ENCODE data around the gene CYB5A.
"Not testable (repeated sequence)": the region's sequence is repeated elsewhere in the genome, so short reads cannot be mapped to it uniquely, and the experiment has no call there.

Gene CYB5A, protein sequence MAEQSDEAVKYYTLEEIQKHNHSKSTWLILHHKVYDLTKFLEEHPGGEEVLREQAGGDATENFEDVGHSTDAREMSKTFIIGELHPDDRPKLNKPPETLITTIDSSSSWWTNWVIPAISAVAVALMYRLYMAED

DNA sequence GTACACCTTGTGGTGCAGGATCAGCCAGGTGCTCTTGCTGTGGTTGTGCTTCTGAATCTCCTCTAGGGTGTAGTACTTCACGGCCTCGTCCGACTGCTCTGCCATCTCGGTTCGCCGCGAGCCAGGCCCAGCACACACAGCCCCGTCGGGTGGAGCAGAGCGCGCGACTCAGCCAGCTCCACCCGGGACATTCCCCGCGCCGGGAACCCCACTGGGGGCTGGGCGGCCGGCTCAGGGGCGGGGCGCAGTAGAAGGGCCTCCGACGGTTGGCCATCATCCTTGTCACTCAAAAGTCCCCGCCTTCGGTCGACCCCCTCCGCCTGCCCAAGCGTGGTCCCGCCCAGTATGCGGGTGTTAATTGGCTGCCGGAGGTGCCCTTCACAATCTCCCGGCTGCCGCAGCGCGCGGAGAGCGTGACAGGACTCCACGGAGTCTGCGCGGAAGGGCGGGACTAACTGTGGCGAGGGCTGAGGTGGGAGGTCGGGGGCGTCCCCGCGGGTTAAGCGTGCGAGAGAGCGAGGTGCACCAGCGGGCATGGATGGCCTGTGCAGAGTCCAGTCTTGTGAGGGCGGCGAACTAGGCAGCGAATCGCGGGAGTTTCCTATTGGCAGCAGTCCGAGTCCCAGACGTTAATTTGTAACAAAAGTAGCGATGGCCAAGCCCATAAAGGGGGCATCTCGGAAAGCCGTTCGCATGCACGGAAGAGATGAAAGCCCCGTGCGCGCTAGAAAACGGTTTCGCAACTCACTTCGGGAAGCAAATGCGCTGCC, at the start of gene CYB5A:
CYB5A (minus strand) TSS at position 193 of the 770 bp plus-strand sequence; CDS start at position 105, 88 bp downstream.
- peak; percentile 99 for DNase-seq

DNA sequence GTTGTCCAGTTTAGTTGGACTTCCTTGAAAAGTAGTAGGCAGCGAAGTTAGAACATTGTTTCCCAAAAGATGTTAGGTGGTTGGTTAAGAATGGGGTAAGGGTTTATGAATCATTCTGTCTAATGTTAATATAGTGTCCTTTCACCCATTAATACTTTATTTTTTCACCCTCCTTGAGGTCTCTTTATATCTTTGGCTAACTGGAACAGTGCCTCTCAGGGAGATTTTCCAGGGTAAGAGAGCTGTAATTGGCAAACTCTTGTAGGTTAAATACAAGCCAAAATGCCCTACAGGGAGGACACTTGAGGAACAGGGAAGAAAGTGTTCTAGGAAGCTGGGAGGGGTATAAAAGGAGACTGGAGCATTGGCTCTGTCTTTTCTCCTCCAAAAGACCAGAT, 46.1 kb upstream of the CYB5A start:
- no peak for DNase-seq

DNA sequence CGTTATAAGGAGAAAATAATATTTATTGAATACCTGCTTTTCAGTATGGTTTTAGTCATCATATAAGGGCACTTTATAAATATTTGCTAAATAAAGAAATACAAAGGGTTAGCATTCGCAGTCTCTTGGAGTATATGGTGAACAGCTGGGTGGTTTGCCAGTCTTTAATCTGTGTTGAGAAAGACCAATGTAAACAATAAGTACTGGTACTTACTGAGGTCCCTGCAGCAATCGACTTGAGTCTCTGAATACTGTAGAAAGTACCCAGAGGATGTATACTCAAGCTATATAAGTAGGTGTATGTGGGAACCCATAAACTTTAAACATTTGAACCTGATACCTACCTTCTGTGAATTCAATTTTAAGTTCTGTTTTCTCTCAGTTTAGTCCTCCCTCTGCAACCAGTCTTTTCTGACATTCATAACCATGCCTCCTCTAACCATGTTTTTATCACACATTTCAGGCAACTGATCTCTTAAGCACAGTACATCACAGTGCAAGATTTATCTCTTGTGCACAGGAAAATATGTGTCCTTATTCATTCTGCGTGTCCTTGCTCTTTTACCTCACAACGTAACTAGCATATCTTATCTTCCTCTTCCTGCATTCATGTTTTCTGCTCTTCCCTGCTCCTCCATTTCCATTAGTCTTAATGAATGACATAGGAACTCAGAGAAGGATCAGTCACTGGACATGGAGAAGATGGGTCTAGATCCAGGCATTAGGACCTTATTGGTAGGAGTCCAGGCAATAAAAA, 45.6 kb upstream of the CYB5A start:
- no peak for DNase-seq

DNA sequence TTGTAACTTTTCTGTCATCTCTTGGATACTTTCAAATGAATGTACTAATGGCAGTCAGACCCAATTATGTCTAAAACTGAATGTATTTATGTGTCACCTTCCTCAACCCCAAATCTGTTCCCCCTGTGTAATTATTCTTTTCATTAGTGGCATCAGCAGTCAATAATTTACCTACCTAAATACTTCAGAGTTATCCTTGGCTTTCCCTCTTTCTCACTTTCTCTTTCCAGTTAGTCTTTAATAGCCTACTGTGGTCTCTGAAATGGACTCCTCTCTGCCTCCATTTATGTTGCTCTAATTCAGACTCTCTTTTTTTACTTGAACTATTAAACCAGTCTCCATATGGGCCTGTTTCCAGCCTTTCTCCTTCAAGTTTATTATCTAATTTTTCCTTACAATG, 44.9 kb upstream of the CYB5A start:
- DNase-seq = no peak

DNA sequence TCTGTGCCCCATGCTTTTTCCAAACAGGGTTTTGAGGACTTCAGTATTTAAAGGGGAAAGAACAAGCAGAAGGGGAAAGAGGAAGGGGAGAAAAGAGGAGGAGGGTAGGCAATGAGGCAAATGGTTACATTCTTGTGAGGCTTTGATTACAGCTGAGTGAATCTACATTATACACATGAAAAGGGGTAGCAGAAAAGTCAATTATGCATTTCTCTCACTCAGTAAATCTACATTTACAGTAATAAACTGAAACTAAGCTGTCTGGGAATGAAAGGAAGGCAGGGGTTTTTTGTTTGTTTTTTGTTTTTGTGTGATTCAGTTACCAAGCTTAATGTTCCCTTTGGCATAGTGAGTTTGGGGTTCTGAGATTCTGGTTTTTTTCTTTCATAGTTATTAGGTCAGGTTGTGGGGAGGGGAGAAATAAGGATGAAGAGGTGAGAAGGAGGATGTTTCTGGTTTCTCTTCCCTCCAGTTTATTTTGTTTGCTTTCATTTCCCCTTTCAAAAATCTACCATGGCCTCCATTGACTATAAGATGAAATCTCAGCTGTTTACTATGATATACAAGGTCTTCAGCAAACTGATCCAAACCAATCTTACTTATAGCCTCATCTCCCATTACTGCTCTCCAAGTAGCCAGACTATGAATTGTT, 42.6 kb upstream of the CYB5A start:
- no peak for DNase-seq

DNA sequence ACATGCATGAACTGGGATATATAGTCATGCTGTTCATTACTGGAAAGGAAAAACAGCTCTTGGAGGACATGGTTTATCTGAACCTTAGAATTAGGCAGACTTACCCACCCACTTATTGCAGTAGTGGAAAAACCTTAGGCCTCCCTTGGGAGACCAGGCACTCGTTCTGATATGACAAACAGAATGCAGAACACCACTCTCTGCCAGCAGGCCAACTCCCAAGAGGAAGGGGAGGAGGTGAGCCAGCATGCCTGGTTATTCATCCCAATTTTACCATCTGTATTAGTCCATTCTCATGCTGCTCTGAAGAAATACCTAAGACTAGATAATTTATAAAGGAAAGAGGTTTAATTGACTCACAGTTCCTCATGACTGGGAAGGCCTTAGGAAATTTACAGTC, 41.3 kb upstream of the CYB5A start:
- DNase-seq = no peak

DNA sequence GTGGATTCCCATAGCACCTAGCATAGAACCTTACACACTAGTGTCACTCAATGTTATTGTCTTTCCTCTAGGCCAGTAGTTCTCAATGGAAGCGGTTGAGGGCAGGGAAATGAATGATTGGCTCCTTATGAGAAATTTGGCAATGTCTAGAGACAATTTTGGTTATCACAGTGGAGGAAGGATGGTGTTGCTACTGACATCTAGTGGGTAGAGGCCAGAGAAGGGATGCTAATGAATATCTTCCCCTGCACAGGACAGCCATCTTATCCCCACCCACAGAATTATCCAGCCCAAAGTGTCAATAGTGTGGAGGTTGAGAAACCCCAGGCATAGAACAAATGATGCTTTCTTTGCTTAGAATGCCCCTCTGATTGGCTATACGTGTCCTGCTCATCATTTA, 39.6 kb upstream of the CYB5A start:
- DNase-seq = peak; percentile 34

DNA sequence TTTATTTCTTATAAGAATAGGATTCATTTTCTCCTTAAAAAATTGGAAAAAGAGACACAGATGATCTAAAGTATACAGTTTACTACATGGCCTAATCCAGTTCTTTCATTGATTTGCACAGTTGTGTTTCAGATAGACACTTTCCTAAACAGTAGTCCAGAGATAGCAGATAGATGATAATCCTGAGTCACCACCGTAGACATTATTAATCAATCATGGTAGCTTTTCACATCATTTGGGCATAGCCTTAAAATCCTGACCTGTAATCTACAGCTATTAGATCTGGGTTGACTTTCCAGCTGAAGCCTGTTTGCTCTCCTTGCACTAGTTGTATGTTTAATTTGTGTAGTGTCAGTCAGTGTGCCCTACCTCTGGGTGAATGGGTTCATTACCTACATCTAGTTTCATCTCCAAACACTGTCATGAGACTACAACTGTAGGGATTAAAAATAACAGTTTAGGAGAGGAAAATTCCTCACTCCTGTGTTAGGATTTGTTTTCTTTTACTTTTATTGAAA, 38.0 kb upstream of the CYB5A start:
- DNase-seq = no peak

DNA sequence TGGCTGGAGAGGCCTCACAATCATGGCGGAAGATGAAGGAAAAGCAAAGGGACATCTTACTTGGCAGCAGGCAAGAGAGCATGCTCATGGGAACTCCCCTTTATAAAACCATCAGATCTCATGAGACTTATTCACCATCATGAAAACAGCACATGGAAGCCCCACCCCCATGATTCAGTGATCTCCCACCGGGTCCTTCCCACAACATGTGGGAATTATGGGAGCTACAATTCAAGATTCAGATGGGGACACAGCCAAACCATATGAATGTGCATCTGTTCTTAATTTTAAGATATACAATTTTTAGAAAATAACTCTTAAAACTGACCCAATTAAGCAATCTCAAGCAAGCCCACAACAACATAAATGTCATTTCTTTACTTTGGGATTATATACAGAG, 36.4 kb upstream of the CYB5A start:
- no peak for DNase-seq

DNA sequence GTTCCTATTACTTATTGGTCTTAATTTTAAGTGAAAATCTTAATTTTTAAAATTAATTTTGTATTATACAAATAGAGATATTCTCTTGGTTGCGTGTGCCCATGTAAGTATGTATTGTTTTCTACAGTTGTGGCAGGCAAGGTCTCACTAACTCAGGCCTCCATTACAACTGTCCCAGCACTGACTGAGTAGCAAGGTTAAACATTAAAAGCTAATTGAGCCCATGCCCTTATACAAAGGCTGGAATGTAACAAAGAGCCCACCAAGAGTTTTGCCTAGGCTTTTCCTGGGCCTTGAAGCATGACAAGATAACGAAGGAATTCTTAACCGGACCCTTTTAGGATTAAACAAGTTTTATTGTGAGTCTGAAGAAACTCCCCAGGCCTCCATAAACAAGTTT, 35.0 kb upstream of the CYB5A start:
- DNase-seq = not testable (repeated sequence)

DNA sequence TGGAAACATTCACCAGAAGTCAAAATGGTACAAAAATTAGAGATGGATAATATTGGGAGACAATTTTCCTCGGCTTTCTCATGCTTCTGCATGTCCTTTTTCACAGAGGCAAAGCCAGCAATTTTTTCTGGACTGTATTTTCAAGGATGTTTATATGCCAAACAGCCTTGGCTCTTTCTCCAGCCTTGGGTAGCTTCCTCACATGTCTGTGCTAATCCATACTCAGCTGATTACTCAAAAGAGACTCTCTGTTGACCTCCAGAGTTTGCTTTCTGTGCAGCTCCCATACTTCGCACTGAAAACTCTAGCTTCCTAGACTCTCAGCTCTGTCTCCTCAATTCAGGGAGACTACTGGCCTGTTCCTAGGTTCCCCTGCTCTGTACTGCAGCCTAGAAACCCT, 34.5 kb upstream of the CYB5A start:
- DNase-seq = no peak

DNA sequence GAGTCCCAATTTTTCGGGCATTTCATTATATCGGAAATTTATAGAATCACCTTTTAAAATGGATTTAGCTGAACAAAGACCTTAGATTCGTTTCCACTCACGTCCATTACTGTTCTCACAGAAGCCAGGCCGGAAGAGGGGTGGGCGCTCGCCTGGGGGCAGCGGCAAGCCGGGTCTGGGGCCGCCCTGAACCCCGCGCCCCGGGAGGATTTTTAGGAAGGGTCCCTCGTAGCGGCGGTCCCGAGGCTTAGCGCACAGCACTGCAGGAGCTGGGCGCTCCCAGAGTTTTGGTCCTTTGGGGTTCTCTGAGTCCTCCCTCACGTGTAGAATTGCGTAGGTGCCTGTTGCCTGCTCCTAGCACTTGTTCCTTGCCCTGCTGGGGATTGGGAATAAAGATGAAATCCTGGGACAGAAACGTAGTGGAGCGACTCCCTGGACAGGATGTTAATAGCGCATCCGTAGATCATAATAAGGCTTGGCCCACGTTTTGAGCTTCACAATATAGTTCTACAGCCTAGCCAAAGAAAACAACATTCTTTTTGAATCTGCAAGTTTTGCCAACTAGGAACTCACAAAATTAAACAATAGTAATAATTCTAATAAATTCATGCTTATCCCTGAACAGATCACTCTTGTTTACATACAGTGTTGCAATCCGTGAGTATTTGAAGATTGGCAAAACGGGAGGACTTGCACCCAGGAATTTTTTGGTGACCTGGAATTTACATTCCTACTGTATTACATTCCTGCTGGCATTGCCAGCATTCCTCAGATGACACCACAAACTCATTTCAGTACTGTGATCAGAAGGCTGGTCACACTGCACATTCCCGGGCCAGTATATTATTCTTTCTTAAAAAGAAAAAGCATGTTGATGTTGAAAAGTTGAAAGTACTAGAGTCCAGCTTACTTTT, 24.8 kb upstream of the CYB5A start:
- no peak for DNase-seq

DNA sequence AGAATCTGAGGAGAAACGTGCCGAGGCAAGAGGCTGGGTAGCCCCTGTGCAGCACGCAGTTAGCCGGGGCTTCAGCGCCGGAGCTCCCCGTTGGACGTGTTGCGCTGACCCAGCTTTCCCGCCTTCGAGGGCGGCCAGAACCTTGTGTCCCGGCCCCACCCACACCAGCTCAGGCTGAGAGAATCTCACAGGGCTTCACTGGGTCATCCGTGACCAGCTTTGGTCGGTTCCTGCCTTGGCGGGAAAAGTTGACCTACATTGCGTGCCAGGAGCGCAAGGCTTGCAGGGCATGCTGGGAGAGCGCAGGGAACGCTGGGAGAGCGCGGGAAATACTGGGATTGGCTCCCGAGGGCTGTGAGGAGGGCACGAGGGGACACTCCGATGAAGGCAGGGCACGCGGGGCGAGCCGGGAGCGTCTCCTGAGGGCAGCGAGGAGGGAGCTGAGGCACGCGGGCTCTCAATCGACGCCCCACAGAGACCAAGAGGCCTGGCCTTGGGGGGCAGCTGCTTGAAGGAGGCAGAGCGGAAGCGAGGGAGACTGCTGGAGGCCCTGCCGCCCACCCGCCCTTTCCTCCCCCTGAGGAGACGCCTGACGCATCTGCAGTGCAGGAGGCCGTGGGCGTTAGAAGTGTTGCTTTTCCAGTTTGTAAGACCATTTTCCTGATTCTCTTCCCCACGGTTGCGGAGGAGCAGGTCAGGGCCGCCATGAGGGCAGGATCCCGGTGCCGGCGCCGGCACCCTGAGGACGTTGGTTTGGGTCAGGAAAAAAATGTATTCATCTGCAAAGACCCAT, 23.9 kb upstream of the CYB5A start, which contains the start of gene C18orf63:
C18orf63 (plus strand) TSS at position 376 of the 793 bp plus-strand sequence. CDS start 2,027 bp downstream, outside the sequence.
- no peak for DNase-seq

DNA sequence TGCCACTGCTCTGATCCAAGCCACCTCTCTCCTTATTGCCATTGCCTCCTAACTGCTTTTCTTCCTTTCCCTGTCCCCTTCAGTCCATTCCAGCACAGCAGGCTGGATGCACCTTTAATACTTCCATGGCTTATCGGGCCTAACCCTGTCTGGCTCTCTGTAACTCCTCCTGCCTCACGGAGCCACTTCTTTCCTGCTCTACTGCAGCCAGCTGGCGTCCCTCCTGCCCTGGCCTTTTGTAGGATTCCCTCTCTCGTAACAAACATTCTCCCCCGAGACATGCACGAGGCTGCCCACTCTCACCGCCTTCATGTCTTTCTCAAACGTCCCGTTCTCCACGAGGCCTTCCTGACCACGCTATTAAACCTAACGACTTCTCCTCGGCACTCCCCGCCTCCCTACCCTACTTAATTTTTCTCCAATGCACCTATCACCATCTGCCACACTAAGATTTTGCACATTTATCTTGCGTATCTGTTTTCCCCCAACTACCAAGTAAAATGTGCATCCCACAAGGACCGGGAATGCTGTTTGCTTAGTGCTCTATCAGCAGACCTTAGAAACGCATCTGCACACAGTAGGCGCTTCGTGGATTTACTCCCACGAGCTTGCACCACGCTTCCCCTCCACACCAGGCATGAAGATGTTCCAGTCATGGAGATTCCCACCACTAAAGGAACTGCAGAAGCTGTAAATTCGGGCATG, 23.1 kb upstream of the CYB5A start:
- DNase-seq = no peak

DNA sequence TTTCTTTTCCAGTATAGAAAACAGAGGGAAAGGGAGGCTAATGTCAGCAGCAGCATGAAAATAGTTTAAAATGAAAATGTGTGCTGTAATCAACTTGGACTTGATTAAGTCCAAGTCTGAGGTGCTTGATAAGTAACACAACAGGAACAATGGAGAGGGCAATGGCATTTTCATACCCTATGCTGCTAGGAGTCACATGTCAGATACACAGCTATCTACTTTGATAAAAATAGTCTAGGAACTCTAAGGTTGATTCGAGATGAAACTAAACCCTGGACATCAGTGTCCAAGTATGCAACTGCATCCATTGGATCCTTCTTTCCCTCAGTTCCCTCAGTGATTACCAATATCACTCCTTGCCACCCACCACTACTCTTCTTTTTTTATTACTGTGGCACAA, 19.2 kb upstream of the CYB5A start:
- DNase-seq = no peak

DNA sequence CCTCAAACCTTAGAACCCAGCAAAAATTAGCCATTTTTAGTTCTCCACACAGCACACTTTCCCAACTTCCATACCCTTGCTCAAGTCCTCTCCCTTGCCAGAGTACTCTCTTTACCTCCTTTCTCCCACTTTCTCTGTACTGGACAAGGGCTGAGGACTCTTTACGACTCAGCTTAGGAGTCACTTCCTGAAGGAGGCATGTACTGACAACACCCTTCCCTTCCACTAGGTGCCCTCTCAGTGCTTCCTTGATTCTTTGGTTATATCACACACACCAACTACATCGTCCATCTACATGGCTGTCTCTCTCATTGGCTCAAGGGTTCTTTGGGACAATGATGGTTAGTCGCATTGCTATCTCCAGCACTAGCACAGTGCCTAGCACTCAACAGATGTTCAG, 18.6 kb upstream of the CYB5A start:
- DNase-seq = peak; percentile 30

DNA sequence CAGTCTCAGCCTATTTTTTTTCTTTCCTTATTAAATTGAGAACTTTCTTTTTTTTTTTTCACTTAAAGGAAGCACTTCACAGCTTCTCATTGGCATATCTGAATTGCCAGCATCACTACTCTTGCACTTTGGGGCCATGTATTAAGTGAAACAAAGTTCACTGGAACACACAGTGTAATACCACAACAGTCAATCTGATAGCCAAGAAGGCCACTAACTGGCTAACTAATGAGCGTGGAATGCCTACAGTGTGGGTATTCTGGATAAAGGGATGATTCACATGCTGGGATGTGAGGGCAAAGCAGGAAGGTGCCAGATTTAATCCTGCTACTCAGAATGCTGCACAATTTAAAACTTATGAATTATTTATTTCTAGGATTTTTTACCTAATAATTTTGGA, 12.2 kb upstream of the CYB5A start:
- no peak for DNase-seq

DNA sequence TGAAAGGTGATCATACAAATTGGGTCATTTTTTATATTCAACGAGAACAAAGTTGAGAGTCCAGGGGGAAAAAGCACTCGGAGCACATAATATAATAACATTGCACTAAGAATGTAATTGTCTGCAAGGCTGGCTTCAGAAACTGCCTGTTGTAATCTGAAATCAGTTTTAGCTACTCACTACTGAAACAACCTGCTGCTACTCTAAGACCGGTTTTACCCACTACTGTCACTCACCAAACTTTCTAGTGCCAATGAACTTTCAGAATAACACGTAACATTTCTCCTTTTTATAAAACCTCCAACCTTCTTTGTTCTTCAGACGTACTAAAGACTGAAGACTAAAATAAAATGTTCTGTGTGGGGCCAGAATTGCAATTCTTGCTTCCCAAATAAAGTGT, 11.5 kb upstream of the CYB5A start:
- no peak for DNase-seq

DNA sequence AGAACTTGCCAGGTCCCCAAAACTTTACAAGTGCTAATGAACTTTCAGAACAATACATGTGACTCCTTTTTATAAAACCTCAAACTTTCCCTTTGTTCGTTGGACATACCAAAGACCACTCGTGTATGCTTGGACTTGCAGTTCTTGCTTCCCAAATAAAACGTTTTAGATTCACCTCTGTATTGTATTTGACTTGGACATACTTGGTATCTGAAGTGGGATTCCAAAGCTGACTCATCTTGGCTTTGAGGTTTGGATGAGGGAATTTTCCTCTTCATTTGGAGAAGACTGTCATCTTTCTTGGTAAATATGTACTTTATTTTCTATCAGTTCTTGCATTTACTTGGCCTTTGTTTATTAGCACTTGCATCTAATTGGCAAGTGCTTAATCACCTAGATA, 8.0 kb upstream of the CYB5A start:
- no peak for DNase-seq

DNA sequence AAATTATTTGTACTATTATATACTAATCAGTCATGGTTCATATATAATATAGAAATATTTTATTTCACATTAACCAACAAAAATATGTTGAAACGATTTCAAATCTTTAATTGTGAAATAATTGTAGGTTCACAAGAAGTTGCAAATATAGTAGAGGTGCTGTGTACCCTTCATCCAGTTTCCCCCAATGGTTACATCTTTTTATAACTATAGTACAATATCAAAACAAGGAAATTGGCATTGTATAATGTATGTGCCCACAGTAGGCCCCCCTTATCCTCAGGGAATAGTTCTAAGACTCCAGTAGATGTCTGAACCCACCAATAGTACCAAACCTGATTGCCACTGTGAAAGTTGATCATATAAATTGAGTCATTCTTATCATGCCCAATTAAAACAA, 7.4 kb upstream of the CYB5A start:
- no peak for DNase-seq

DNA sequence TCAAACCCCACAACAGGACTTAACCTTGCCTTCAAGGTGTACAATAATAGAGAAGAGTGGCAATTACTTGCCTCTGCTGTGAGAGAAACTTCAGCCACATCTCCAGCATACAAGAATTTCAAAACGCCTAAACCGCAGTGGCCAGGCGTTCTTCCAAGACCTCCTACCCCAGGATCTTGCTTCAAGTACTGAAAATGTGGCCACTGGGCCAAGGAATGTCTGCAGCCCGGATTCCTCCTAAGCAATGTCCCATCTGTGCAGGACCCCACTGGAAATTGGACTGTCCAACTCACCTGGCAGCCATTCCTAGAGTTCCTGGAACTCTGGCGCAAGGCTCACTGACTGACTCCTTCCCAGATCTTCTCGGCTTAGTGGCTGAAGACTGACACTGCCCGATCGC, 2.8 kb upstream of the CYB5A start:
- no peak for DNase-seq
